Tibial nerve (tissue), 3 donors: ENCODE data around the gene MARCO.

Experiments used
- CTCF ChIP-seq, 5 experiments: fragments of 200-600 bp in 3 of 5; fragments of 450-650 bp in 2 of 5; sonication (generic) in 3 of 5; IDR thresholded peaks; one replicate each; pipeline ENCODE4 v1.5.1; 2016 to 2019; ENCODE audit warnings: antibody characterized with exemption in 5 of 5, mild to moderate bottlenecking in 3 of 5, moderate library complexity in 2 of 5
- POLR2A ChIP-seq, 2 donors: fragments of 450-650 bp; IDR thresholded peaks; one replicate each; pipeline ENCODE4 v1.6.1; 2017; ENCODE audit warnings: antibody characterized with exemption in 2 of 2, mild to moderate bottlenecking in 2 of 2, moderate library complexity in 2 of 2

GRCh38 chr2:119013671-119014070, 71.7 kb downstream of the MARCO start:
- TF ChIP-seq CTCF (IDR thresholded peaks at IDR 0.05) (no peak), POLR2A (IDR thresholded peaks at IDR 0.05) (no peak)
